GM12873 (cell line): ENCODE results near the gene C14orf180.

Source experiments
- TF ChIP-seq, protein P1 (sequence below): IDR thresholded peaks from 2 replicates; pipeline ENCODE4 v1.5.1; 2012; ENCODE audit warnings: low read depth, mild to moderate bottlenecking, moderate library complexity, low read length, control low read depth; ENCODE audit not compliant: insufficient read depth; ENCODE audit errors: missing control alignments

C14orf180 gene

GRCh38 chr14:104577847-104578301, 1.7 kb upstream of the C14orf180 start:
- TF ChIP-seq, protein P1, sequence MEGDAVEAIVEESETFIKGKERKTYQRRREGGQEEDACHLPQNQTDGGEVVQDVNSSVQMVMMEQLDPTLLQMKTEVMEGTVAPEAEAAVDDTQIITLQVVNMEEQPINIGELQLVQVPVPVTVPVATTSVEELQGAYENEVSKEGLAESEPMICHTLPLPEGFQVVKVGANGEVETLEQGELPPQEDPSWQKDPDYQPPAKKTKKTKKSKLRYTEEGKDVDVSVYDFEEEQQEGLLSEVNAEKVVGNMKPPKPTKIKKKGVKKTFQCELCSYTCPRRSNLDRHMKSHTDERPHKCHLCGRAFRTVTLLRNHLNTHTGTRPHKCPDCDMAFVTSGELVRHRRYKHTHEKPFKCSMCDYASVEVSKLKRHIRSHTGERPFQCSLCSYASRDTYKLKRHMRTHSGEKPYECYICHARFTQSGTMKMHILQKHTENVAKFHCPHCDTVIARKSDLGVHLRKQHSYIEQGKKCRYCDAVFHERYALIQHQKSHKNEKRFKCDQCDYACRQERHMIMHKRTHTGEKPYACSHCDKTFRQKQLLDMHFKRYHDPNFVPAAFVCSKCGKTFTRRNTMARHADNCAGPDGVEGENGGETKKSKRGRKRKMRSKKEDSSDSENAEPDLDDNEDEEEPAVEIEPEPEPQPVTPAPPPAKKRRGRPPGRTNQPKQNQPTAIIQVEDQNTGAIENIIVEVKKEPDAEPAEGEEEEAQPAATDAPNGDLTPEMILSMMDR: no peak

DNA sequence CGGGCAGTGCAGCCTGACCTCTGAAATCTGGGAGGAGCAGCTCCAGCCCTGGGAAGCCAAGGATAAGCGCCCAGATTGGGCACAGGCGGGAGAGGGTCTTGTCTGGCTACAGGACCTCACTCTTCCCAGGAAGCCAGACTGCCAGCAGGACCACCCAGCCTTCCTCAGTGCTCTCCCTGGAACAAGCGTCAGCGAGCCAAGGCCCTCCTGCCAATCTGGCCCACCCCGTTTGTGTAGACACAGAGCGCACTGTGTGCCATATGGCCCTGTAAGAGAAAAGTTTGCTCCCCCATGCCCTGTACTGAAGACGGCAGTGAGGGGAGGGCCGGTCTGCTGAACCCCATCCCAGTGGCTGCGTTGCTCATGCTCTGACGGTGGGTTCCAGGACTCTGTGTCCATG, 1.2 kb upstream of the C14orf180 start:
- TF ChIP-seq, protein P1: no peak

DNA sequence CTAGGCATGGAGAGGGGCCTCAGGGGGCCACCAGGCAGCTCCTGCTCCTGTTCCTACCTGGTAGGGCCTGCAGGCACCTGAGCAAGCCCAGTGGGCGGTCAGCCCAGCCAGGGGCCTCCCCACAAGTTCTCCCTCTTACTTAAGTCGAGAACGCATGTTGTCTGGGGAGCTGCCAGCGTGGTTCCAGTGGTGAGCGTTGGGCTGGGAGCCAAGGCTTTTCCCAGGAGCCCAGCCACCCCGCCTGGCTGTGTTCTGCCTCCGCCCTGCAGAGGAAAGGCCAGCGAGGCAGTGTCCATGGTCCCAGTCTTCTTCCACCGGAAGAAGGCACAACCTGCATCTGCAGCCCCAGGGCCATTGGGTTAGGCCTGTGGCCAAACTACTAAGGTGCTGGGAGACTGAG, 1.4 kb downstream of the C14orf180 start:
- TF ChIP-seq, protein P1: no peak

GRCh38 chr14:104581521-104581920, 2.0 kb downstream of the C14orf180 start:
- TF ChIP-seq, protein P1: no peak

- TF ChIP-seq, protein P1: no peak
Observed at GRCh38 chr14:104582005-104582404, 2.4 kb downstream of the C14orf180 start.

- TF ChIP-seq, protein P1: no peak
Observed at GRCh38 chr14:104582662-104583061, 3.1 kb downstream of the C14orf180 start.

DNA sequence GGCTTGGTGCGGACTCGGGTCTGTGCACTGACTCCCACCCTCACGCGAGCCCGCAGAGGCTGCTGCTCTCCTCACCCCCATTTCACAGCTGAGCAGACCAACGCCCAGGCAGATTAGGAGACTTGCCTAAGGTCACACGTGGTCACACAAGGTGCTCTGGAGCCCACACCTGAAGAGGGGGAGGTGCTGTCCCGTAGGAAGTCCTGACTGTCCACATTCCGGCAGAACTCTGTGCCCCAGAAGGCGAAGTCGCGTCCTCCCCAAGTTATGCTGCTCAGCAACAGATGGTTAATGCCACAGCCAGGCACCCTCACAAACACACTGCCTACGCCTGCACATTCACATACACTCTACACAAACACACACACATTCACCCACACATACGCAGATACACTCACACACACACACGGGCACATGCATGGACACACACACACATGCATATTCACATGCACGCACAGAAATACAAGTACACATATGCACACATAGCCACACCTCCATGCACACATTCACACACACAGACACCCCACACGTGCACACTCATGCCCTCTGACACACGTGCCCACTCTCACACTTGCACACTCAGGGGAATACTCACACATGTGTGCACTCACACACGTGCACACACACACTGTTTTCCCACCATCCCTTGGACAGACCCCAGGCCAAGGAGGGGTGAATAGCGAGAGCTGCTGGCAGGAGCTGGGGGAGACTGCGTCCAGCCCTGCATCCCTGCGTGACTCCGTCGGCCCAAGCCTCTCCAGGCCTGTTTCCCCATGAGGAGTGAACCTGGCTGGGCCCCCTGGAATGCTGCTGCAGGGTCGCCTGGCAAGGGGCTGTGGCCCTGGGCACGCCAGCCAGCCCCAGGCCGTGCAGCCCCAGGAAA, 4.1 kb downstream of the C14orf180 start:
- TF ChIP-seq, protein P1: no peak
